Epithelial cell of esophagus (primary cell): ENCODE results near the gene RNF145.

Experiments
- DNase-seq: peaks from one replicate; pipeline ENCODE4 v3.0.0; 2010; ENCODE audit warnings: low read depth
- H3K4me3 ChIP-seq: 2 replicates; pipeline ENCODE4 v1.5.1; 2011; ENCODE audit warnings: mild to moderate bottlenecking, low read length, control low read depth
- CTCF ChIP-seq: IDR thresholded peaks from 2 replicates; pipeline ENCODE4 v1.5.1; 2011; ENCODE audit warnings: low read depth, mild to moderate bottlenecking, low read length, control low read depth, inconsistent platforms; ENCODE audit not compliant: insufficient read depth; ENCODE audit errors: missing control alignments

RNF145 gene

DNA sequence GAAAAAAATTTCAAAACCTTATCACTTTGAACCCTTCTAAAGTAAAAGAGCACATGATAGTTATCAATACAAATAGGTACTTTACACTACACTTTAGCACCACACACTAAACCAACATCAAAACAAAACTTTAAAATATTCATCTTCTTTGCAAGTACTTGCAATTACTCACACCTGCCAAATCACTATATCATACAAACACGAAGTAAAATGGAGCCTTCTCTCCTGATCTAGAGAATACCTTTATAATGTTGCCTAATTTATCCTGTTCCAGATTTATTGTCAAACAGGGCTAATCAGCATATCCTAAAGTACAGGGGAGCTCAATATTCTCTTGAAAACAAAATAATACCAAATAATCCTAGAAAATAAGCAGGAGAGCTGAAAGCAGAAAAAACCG lies 3.0 kb downstream of the RNF145 start:
- DNase-seq: no peak

DNA sequence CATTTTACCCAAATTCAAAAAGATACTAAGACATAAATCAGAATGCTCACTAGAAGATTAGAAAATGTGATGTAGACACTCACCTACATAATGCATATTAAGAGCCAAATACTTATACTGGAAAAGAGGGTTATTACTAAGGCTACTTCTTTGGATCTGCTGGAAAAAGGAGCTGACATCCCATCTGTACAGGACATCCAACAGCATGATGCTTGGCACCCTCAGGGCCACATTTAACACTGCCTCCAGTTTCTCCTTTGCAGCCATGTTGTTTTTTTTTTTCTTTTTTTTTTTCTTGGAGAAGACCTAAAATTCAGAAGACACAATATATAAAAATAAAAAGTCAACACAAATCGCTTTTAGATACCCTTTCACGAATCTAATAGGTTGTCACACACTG lies 6.0 kb downstream of the RNF145 start:
- no peak for TF ChIP-seq CTCF
- no peak overlapping the region for H3K4me3 ChIP-seq
- no peak for DNase-seq

More for the DNA sequence above, 3.0 kb downstream of the RNF145 start:
- peak overlapping the region; percentile 66 for H3K4me3 ChIP-seq
- no peak for TF ChIP-seq CTCF

DNA sequence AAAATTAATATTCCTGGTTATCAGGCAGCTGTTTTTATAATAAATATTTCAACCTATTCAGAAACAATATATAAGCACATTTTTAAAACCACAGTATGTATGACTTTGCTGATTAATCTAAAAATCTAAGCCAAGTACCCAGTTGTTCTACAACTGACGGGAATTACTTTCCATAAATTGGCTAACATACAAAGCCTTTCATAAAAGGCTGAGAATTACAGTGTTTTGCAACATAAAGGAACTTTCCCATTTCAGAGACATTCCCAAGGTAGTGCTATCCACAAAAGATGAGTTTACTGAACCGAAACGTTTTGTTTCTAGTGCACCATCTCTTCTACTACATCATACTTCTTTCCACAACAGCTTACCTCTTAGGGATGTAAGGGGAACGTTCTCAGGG lies 7.2 kb downstream of the RNF145 start:
- no peak for DNase-seq
- H3K4me3 ChIP-seq: no peak overlapping the region
- no peak for TF ChIP-seq CTCF

DNA sequence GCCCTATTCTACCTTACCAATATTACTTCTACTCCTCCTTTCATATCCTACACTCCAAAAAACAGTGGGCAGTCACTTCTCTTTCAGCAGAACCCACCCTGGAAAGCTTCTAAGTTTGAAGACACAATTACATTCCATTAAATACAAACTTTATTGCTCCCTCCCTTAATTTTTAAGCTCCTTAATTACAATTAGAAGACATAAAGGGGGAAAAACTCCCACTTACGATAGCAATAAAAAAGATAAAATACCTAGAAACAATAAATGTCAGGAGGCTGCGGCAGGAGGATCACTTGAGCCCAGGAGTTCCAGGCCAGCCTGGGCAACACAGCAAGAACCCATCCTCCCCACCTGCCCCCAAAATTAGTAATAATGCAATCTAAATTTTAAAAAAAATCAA lies 9.6 kb downstream of the RNF145 start:
- TF ChIP-seq CTCF: no peak
- H3K4me3 ChIP-seq: no peak overlapping the region
- DNase-seq: no peak

DNA sequence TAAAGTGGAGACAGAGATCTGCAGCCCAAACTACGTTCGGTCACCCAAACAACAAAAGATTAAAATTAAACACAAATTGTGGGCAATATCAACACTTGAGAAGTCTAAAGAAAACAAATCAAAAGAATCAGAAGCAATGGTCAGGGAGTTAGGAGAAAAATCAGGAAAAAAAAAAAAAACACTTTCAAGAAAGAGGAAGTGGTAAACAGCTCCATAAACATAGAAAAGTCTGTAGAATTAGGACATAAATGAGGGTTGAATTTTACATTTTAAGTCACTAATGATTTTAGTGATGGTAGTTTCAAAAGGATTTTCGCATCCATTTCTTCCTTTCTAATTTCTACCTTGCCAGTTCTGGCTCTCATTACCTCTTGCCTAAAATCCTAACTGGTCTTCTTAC lies 10.1 kb downstream of the RNF145 start:
- no peak overlapping the region for H3K4me3 ChIP-seq
- TF ChIP-seq CTCF: no peak
- DNase-seq: no peak

GRCh38 chr5:159198063-159199036 lies 11.0 kb downstream of the RNF145 start:
- H3K4me3 ChIP-seq: no peak overlapping the region
- no peak for TF ChIP-seq CTCF
- DNase-seq: no peak

DNA sequence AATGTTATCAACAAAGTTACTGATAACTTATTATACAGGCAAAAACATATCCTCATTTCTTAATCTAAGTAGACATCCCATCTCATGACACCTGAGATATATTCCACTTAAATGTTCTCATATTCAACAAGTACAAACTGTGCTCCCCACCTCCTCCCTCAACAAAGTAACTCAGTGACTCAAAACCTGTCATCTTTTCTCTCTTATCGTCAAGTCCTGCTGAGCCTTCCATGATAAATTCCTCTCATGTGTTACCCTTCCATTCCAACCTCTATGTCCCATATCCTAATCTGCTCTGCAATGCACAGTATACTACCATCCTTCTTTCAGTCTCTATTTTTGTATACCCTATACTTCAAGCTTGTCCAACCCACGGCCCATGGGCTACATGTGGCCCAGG lies 13.6 kb downstream of the RNF145 start:
- no peak for DNase-seq

More for the DNA sequence above, 13.6 kb downstream of the RNF145 start:
- no peak overlapping the region for H3K4me3 ChIP-seq
- no peak for TF ChIP-seq CTCF
